Panc1 (cell line): ENCODE measurements around the gene GPRC5C. TPM values are rescaled to one million over a fixed set of nuclear protein-coding genes. Genes with fewer than 3 reads are reported as not detected.

Source experiments
- ATAC-seq: fragments of 200-7000 bp; cut with Tn5 transposase; 2 replicates; pipeline ENCODE4 v1.9.1; 2020; ENCODE audit warnings: mild to moderate bottlenecking, moderate library complexity
- BruUV-seq: library from RNA; stranded (reverse); fragments of 400-500 nt; replicated peaks from 2 replicates; lab custom pipeline; 2021; lab: Mats Ljungman, UMichigan
- CTCF ChIA-PET: fragments of 300-600 bp; sonication (Branson Sonifier 250); formaldehyde crosslinking; loops from one replicate; lab custom pipeline; 2022; ENCODE audit warnings: antibody characterized with exemption; lab: Charles Lee
- POLR2A ChIA-PET: fragments of 300-600 bp; sonication (Branson Sonifier 250); formaldehyde crosslinking; loops from one replicate; lab custom pipeline; 2022; ENCODE audit warnings: antibody characterized with exemption; lab: Charles Lee
- DNase-seq: peaks from one replicate; pipeline ENCODE4 v3.0.0-alpha.2; 2010; ENCODE audit warnings: low read depth, low spot score
- H3K27ac ChIP-seq: 2 replicates; pipeline ENCODE4 v1.5.1; 2011; ENCODE audit warnings: mild to moderate bottlenecking, low read length, inconsistent platforms
- H3K27me3 ChIP-seq: fragments of 200-500 bp; sonication (Bioruptor generic); 2 replicates; pipeline ENCODE4 v1.6.0; 2014; ENCODE audit warnings: low read length, inconsistent platforms; ENCODE audit not compliant: control insufficient read depth, insufficient read depth
- H3K36me3 ChIP-seq: fragments of 200-500 bp; sonication (Bioruptor generic); 2 replicates; pipeline ENCODE4 v1.5.1; 2014; ENCODE audit warnings: inconsistent platforms, mild to moderate bottlenecking, low read length, moderate library complexity; ENCODE audit not compliant: control insufficient read depth, insufficient read depth
- H3K4me1 ChIP-seq: 2 replicates; pipeline ENCODE4 v1.5.1; 2011; ENCODE audit warnings: inconsistent platforms, mild to moderate bottlenecking, low read length, moderate library complexity; ENCODE audit not compliant: control insufficient read depth, insufficient read depth
- H3K4me3 ChIP-seq, 2 experiments: 2 replicates each; pipeline ENCODE4 v1.5.1; 2011 to 2012; ENCODE audit warnings: low read depth in 2 of 2, low read length in 2 of 2, mild to moderate bottlenecking in 2 of 2, inconsistent platforms in 1 of 2, moderate library complexity in 1 of 2
- H3K9me3 ChIP-seq: fragments of 200-500 bp; sonication (Bioruptor generic); 2 replicates; pipeline ENCODE4 v1.5.1; 2014; ENCODE audit warnings: low read depth, mild to moderate bottlenecking, inconsistent platforms, low read length, moderate library complexity; ENCODE audit not compliant: control insufficient read depth, insufficient read depth
- CTCF ChIP-seq: fragments of 450-650 bp; IDR thresholded peaks from 2 replicates; pipeline ENCODE4 v1.5.1; 2017; ENCODE audit warnings: mild to moderate bottlenecking
- POLR2AphosphoS5 ChIP-seq: IDR thresholded peaks from 2 replicates; pipeline ENCODE4 v1.6.1; 2012; ENCODE audit warnings: mild to moderate bottlenecking, low read depth, low read length, moderate library complexity
- REST ChIP-seq, 2 experiments: IDR thresholded peaks; 2 replicates each; pipeline ENCODE4 v1.6.1; 2011 to 2012; ENCODE audit warnings: low read depth in 2 of 2, control low read depth in 1 of 2, low read length in 1 of 2, mild to moderate bottlenecking in 1 of 2, moderate library complexity in 1 of 2; ENCODE audit not compliant: insufficient read depth in 1 of 2
- SIN3A ChIP-seq: IDR thresholded peaks from 2 replicates; pipeline ENCODE4 v1.6.1; 2012; ENCODE audit warnings: low read depth, mild to moderate bottlenecking, low read length, moderate library complexity, borderline replicate concordance; ENCODE audit not compliant: insufficient read depth
- TCF7L2 ChIP-seq: IDR thresholded peaks from 2 replicates; pipeline ENCODE4 v1.6.1; 2011; ENCODE audit warnings: mild to moderate bottlenecking, low read depth, low read length, inconsistent platforms
- in situ Hi-C: cut with HindIII; loops from 2 replicates; pipeline ENCODE4 v1.10.0; 2016; ENCODE audit warnings: low sequenced_read_pairs, low pct_unique_long_range_greater_than_20kb
- intact Hi-C: fragments of 100-400 bp; cut with micrococcal nuclease; formaldehyde crosslinking; loops from one replicate; pipeline ENCODE4 v1.10.0; 2022; ENCODE audit not compliant: unreplicated experiment
- total RNA-seq: library from RNA; stranded (reverse); gene quantifications from one replicate; pipeline ENCODE4 v1.2.1, GENCODE V29; 2021; ENCODE audit not compliant: unreplicated experiment

The GPRC5C gene
- total RNA-seq, 1 experiment from 2014 or later = 57.1 TPM

GRCh38 chr17:74484066-74484465 lies 52.2 kb downstream of the GPRC5C start:
- CTCF ChIA-PET = interaction anchor here (1.2 kb wide), 1 partner anchor 105 kb away, joined by 3 read pairs; no protein-coding TSS in a partner anchor
- Histone ChIP-seq H3K4me1 (no peaks in the 10 kb centered on the region), H3K27me3 (no peaks in the 10 kb centered on the region; the same call in none of the 2 replicates), H3K9me3 (no peaks in the 10 kb centered on the region), H3K27ac (no peak overlapping the region), H3K4me3 (no peak overlapping the region), H3K36me3 (no peaks in the 10 kb centered on the region)
- in situ Hi-C loops (no loop called here), intact Hi-C loops (no loop called here)
- no peak for TF ChIP-seq REST (IDR thresholded peaks at IDR 0.05; ENCODE audit: insufficient read depth in 1 of 2, low read depth in 2 of 2, low read length in 1 of 2)
- TF ChIP-seq POLR2AphosphoS5 = no peak
- no peak for TF ChIP-seq CTCF
- no peak for TF ChIP-seq SIN3A
- no peak for TF ChIP-seq TCF7L2
- BruUV-seq = no TSS peak
- DNase-seq = no peak
- POLR2A ChIA-PET = no interaction called here
- no peak for ATAC-seq

- Histone ChIP-seq H3K4me3 (no peak overlapping the region), H3K27ac (no peak overlapping the region), H3K27me3 (no peaks in the 10 kb centered on the region; the same call in none of the 2 replicates), H3K9me3 (no peaks in the 10 kb centered on the region), H3K4me1 (no peaks in the 10 kb centered on the region), H3K36me3 (no peaks in the 10 kb centered on the region)
- ChIA-PET CTCF (no interaction called here), POLR2A (no interaction called here)
- no peak for TF ChIP-seq REST (IDR thresholded peaks at IDR 0.05; ENCODE audit: insufficient read depth in 1 of 2, low read depth in 2 of 2, low read length in 1 of 2)
- no peak for TF ChIP-seq CTCF
- no peak for TF ChIP-seq TCF7L2
- TF ChIP-seq POLR2AphosphoS5 = no peak
- TF ChIP-seq SIN3A = no peak
- no peak for ATAC-seq
- intact Hi-C loops (no loop called here), in situ Hi-C loops (no loop called here)
- DNase-seq = no peak
- BruUV-seq = no TSS peak
Measured at GRCh38 chr17:74485022-74485743, 53.3 kb downstream of the GPRC5C start.
